Breast epithelium (tissue), 3 donors: ENCODE data around the gene MTURN.

Experiments used
- CTCF ChIP-seq, 3 donors: fragments of 450-650 bp; IDR thresholded peaks; one replicate each; pipeline ENCODE4 v1.5.1; 2016 to 2017; ENCODE audit warnings: antibody characterized with exemption in 3 of 3, mild to moderate bottlenecking in 3 of 3, moderate library complexity in 3 of 3
- POLR2A ChIP-seq: fragments of 450-650 bp; IDR thresholded peaks from one replicate; pipeline ENCODE4 v1.6.1; 2016; ENCODE audit warnings: antibody characterized with exemption, mild to moderate bottlenecking, moderate library complexity
- POLR2AphosphoS5 ChIP-seq, 3 donors: sonication (generic); formaldehyde crosslinking; IDR thresholded peaks; one replicate each; pipeline ENCODE4 v1.6.1; 2017; ENCODE audit warnings: antibody characterized with exemption in 3 of 3

- TF ChIP-seq CTCF (IDR thresholded peaks at IDR 0.05): no peak
- no peak for TF ChIP-seq POLR2A
- no peak for TF ChIP-seq POLR2AphosphoS5 (IDR thresholded peaks at IDR 0.05)
Measured at GRCh38 chr7:30197438-30197837, 62.7 kb downstream of the MTURN start.
